Measurements from ENCODE around the gene STAB1. TPM values are rescaled to one million over a fixed set of nuclear protein-coding genes. Genes with fewer than 3 reads are reported as not detected.

Gene STAB1
- polyA plus RNA-seq, 1 donor (not counting 4 experiments of a cell fraction or from before 2014, with no cell fraction given) = not detected

DNA sequence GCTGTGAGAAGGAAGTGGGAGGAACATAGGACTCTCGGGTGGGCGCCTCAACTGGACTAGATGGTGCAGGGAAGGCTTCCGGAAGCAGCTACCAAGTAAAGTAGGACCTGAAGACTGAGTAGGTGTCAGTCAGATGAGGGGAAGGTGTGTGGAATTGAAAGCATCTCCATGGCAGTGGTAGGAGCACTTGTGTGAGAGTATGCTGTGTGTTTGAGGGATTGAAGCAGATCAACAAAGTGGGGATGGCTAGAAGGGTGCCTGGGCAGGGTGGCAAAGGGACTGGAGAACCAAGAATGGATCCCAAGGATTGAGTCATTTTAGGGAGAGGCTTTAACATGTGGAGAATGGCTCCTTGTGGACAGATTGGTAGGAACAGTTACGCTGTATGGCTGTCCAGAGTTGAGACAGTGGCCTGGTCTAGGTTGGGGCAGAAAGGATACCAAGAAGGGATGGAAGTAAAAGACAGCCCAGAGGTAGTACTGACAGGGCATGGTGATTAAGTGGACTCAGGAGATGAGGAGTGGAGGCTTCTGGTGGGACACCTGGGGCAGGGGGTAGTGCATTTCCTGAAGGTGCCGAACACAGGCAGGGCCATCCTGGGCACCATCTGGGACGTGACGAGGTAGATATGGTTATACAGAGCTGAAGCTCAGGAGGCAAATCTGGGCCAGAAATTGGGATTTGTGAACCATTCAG, 42.7 kb downstream of the STAB1 start:
- H4K20me1 ChIP-seq (ENCODE audit: control insufficient read depth, extremely low read depth, insufficient read depth, low read length) = peaks cover 4% of the 10 kb centered on the region
- peaks cover 39% of the 10 kb centered on the region for H3K4me1 ChIP-seq (ENCODE audit: control insufficient read depth, extremely low read depth, insufficient read depth, low read length)
- peaks cover 7 to 15% of the 10 kb centered on the region in 2 experiments for H3K36me3 ChIP-seq (ENCODE audit: control insufficient read depth in 2 of 2, extremely low read depth in 1 of 2, insufficient read depth in 2 of 2, low read length in 2 of 2)
- no peak overlapping the region for H3K27ac ChIP-seq (ENCODE audit: control insufficient read depth, insufficient read depth, low read length)
- TF ChIP-seq, protein P1, sequence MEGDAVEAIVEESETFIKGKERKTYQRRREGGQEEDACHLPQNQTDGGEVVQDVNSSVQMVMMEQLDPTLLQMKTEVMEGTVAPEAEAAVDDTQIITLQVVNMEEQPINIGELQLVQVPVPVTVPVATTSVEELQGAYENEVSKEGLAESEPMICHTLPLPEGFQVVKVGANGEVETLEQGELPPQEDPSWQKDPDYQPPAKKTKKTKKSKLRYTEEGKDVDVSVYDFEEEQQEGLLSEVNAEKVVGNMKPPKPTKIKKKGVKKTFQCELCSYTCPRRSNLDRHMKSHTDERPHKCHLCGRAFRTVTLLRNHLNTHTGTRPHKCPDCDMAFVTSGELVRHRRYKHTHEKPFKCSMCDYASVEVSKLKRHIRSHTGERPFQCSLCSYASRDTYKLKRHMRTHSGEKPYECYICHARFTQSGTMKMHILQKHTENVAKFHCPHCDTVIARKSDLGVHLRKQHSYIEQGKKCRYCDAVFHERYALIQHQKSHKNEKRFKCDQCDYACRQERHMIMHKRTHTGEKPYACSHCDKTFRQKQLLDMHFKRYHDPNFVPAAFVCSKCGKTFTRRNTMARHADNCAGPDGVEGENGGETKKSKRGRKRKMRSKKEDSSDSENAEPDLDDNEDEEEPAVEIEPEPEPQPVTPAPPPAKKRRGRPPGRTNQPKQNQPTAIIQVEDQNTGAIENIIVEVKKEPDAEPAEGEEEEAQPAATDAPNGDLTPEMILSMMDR (optimal IDR thresholded peaks at IDR 0.05 in 1 of 3, IDR thresholded peaks at IDR 0.05 in 1 of 3, conservative IDR thresholded peaks at IDR 0.05 in 1 of 3; ENCODE audit: extremely low read depth in 1 of 3, insufficient read depth in 2 of 3, low read length in 3 of 3) = no peak
- no peak for TF ChIP-seq EZH2 (IDR thresholded peaks at IDR 0.05; ENCODE audit: low read length)
- peaks cover 36% of the 10 kb centered on the region for H3K79me2 ChIP-seq (ENCODE audit: control insufficient read depth, insufficient read depth, low read length)
- dilution Hi-C loops (cut with MboI; ENCODE audit: extremely low pct_ligation_motif_present, low sequenced_read_pairs) = no loop called here
- H3K4me2 ChIP-seq (ENCODE audit: control insufficient read depth, extremely low read depth, insufficient read depth, low read depth, low read length) = peak overlapping the region; percentile 97
- DNase-seq (ENCODE audit: low read depth, low spot score) = no peak
- H2AFZ ChIP-seq (ENCODE audit: control insufficient read depth, low read length) = no peak overlapping the region
- FAIRE-seq = no peak
- no peaks in the 10 kb centered on the region for H3K27me3 ChIP-seq (ENCODE audit: control insufficient read depth, extremely low read depth, insufficient read depth, low read length)
- peak overlapping the region; percentile 95 for H3K9ac ChIP-seq (ENCODE audit: control insufficient read depth, extremely low read depth, insufficient read depth, low read length)
- H3K9me3 ChIP-seq (ENCODE audit: control insufficient read depth, low read depth, low read length) = no peaks in the 10 kb centered on the region
- peaks cover 11% of the 10 kb centered on the region for H3K9me1 ChIP-seq (ENCODE audit: control insufficient read depth, extremely low read depth, insufficient read depth, low read length)
- peak overlapping the region; percentile 77 to 92 (median 81) for H3K4me3 ChIP-seq (ENCODE audit: control insufficient read depth in 2 of 3, extremely low read depth in 1 of 3, insufficient read depth in 2 of 3, low read depth in 1 of 3, low read length in 3 of 3)

DNA sequence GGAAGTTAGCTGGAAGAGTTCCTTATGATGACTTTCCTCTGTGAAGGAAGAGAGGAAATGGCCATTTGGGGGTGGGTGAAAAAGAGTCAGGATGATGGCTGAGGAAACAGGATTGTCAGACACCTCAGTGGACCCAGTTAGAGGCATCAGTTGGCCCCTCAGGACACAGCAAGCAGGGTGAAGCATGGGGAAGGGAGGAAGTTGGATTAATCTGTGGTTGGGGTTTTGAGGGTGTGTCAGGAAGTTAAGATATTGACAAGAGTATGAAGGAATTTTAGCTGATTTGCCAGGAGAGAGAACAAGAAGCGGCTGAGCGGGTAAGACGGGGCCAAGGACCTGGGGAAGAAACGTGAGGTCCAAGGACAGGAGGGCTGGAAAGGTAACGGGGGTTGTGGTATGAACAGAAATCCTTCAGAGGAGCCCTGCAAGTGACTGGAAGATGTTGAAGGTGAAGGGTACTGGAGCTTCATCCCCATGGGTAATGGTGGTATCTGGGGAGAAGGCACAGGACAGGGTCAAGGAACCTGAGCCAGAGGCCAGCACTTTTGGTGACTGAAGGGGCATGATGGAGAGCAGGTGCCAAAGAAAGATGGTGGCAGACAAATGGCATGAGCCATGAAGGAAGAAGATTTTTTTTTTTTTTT, 44.0 kb downstream of the STAB1 start:
- Histone ChIP-seq H3K9me1 (ENCODE audit: control insufficient read depth, extremely low read depth, insufficient read depth, low read length) (peaks cover 11% of the 10 kb centered on the region), H2AFZ (ENCODE audit: control insufficient read depth, low read length) (no peak overlapping the region), H3K27ac (ENCODE audit: control insufficient read depth, insufficient read depth, low read length) (no peak overlapping the region), H3K4me1 (ENCODE audit: control insufficient read depth, extremely low read depth, insufficient read depth, low read length) (peaks cover 39% of the 10 kb centered on the region), H3K36me3 (ENCODE audit: control insufficient read depth in 2 of 2, extremely low read depth in 1 of 2, insufficient read depth in 2 of 2, low read length in 2 of 2) (peaks cover 7 to 15% of the 10 kb centered on the region in 2 experiments), H3K27me3 (ENCODE audit: control insufficient read depth, extremely low read depth, insufficient read depth, low read length) (no peaks in the 10 kb centered on the region), H3K4me2 (ENCODE audit: control insufficient read depth, extremely low read depth, insufficient read depth, low read depth, low read length) (peak overlapping the region; percentile 97), H4K20me1 (ENCODE audit: control insufficient read depth, extremely low read depth, insufficient read depth, low read length) (peaks cover 4% of the 10 kb centered on the region), H3K4me3 (ENCODE audit: control insufficient read depth in 2 of 3, extremely low read depth in 1 of 3, insufficient read depth in 2 of 3, low read depth in 1 of 3, low read length in 3 of 3) (peak overlapping the region in 2 of 3 experiments; percentile 23 to 44), H3K9me3 (ENCODE audit: control insufficient read depth, low read depth, low read length) (no peaks in the 10 kb centered on the region), H3K79me2 (ENCODE audit: control insufficient read depth, insufficient read depth, low read length) (peaks cover 36% of the 10 kb centered on the region), H3K9ac (ENCODE audit: control insufficient read depth, extremely low read depth, insufficient read depth, low read length) (no peak overlapping the region)
- DNase-seq (ENCODE audit: low read depth, low spot score) (no peak), FAIRE-seq (no peak)
- TF ChIP-seq, protein P1 (optimal IDR thresholded peaks at IDR 0.05 in 1 of 3, IDR thresholded peaks at IDR 0.05 in 1 of 3, conservative IDR thresholded peaks at IDR 0.05 in 1 of 3; ENCODE audit: extremely low read depth in 1 of 3, insufficient read depth in 2 of 3, low read length in 3 of 3) = no peak
- no peak for TF ChIP-seq EZH2 (IDR thresholded peaks at IDR 0.05; ENCODE audit: low read length)
- dilution Hi-C loops (cut with MboI; ENCODE audit: extremely low pct_ligation_motif_present, low sequenced_read_pairs) = no loop called here
